MM.1S (cell line): ENCODE data around the gene CETN1.

ENCODE experiments used
- DNase-seq: peaks from one replicate; pipeline ENCODE4 v3.0.0-alpha.2; 2015
- H2AFZ ChIP-seq: fragments of 300-600 bp; sonication (generic); 2 replicates; pipeline ENCODE4 v1.6.0; 2016; ENCODE audit warnings: antibody characterized with exemption, low read length
- H3F3A ChIP-seq: fragments of 300-600 bp; sonication (generic); 2 replicates; pipeline ENCODE4 v1.6.1; 2016; ENCODE audit warnings: mild to moderate bottlenecking, antibody characterized with exemption, low read length, moderate library complexity, mixed read lengths; ENCODE audit not compliant: insufficient read depth
- H3K27ac ChIP-seq: fragments of 300-600 bp; sonication (generic); 2 replicates; pipeline ENCODE4 v1.5.1; 2016; ENCODE audit warnings: mild to moderate bottlenecking, low read length
- H3K27me3 ChIP-seq: fragments of 300-600 bp; sonication (generic); replicated peaks from 2 replicates; pipeline ENCODE4 v1.6.0; 2016; ENCODE audit warnings: low read length; ENCODE audit not compliant: insufficient read depth
- H3K36me3 ChIP-seq: fragments of 300-600 bp; sonication (generic); replicated peaks from 2 replicates; pipeline ENCODE4 v1.6.1; 2016; ENCODE audit warnings: mild to moderate bottlenecking, low read length, mixed read lengths; ENCODE audit not compliant: insufficient read depth
- H3K4me1 ChIP-seq: fragments of 300-600 bp; sonication (generic); 2 replicates; pipeline ENCODE4 v1.6.1; 2016; ENCODE audit warnings: low read length, mixed read lengths
- H3K4me2 ChIP-seq: fragments of 300-600 bp; sonication (generic); 2 replicates; pipeline ENCODE4 v1.6.0; 2016; ENCODE audit warnings: low read depth, low read length
- H3K4me3 ChIP-seq: fragments of 300-600 bp; sonication (generic); 2 replicates; pipeline ENCODE4 v1.5.1; 2016; ENCODE audit warnings: low read length, mixed read lengths
- H3K79me2 ChIP-seq: fragments of 300-600 bp; sonication (generic); 2 replicates; pipeline ENCODE4 v1.6.1; 2016; ENCODE audit warnings: mixed run types, low read length, mixed read lengths
- H3K9ac ChIP-seq: fragments of 300-600 bp; sonication (generic); 2 replicates; pipeline ENCODE4 v1.6.1; 2016; ENCODE audit warnings: low read length, mixed read lengths
- H3K9me2 ChIP-seq: fragments of 300-600 bp; sonication (generic); replicated peaks from 2 replicates; pipeline ENCODE4 v1.6.1; 2016; ENCODE audit warnings: mild to moderate bottlenecking, low read length, mixed read lengths; ENCODE audit not compliant: insufficient read depth
- H3K9me3 ChIP-seq: fragments of 300-600 bp; sonication (generic); replicated peaks from 2 replicates; pipeline ENCODE4 v1.6.1; 2016; ENCODE audit warnings: mild to moderate bottlenecking, low read length, mixed read lengths; ENCODE audit not compliant: insufficient read depth
- H4K20me1 ChIP-seq: fragments of 300-600 bp; sonication (generic); 2 replicates; pipeline ENCODE4 v1.6.1; 2016; ENCODE audit warnings: mild to moderate bottlenecking, low read length, moderate library complexity, mixed read lengths; ENCODE audit not compliant: insufficient read depth
- EZH2 ChIP-seq: fragments of 300-600 bp; sonication (generic); optimal IDR thresholded peaks from 2 replicates; pipeline ENCODE3; 2017; ENCODE audit warnings: low read depth, mild to moderate bottlenecking, antibody characterized with exemption, low read length, mixed read lengths
- EZH2phosphoT487 ChIP-seq: fragments of 300-600 bp; sonication (generic); IDR thresholded peaks from 2 replicates; pipeline ENCODE4 v1.6.1; 2018; ENCODE audit warnings: antibody characterized with exemption, low read length
- TF ChIP-seq, protein P1 (sequence below): fragments of 300-600 bp; sonication (generic); IDR thresholded peaks from 2 replicates; pipeline ENCODE4 v1.5.1; 2016; ENCODE audit warnings: antibody characterized with exemption, low read length, mixed read lengths

The CETN1 gene

GRCh38 chr18:607930-608329 lies 27.8 kb downstream of the CETN1 start:
- Histone ChIP-seq H3K27ac (no peak overlapping the region), H3K36me3 (no peaks in the 10 kb centered on the region), H2AFZ (no peak overlapping the region), H3K4me1 (no peaks in the 10 kb centered on the region), H3K79me2 (no peaks in the 10 kb centered on the region), H3K9ac (no peak overlapping the region), H3K27me3 (no peaks in the 10 kb centered on the region), H3K9me2 (no peaks in the 10 kb centered on the region), H3F3A (no peaks in the 10 kb centered on the region), H3K9me3 (no peaks in the 10 kb centered on the region), H4K20me1 (no peaks in the 10 kb centered on the region), H3K4me3 (no peak overlapping the region), H3K4me2 (no peak overlapping the region)
- no peak for DNase-seq
- TF ChIP-seq EZH2 (no peak), EZH2phosphoT487 (no peak)
- TF ChIP-seq, protein P1, sequence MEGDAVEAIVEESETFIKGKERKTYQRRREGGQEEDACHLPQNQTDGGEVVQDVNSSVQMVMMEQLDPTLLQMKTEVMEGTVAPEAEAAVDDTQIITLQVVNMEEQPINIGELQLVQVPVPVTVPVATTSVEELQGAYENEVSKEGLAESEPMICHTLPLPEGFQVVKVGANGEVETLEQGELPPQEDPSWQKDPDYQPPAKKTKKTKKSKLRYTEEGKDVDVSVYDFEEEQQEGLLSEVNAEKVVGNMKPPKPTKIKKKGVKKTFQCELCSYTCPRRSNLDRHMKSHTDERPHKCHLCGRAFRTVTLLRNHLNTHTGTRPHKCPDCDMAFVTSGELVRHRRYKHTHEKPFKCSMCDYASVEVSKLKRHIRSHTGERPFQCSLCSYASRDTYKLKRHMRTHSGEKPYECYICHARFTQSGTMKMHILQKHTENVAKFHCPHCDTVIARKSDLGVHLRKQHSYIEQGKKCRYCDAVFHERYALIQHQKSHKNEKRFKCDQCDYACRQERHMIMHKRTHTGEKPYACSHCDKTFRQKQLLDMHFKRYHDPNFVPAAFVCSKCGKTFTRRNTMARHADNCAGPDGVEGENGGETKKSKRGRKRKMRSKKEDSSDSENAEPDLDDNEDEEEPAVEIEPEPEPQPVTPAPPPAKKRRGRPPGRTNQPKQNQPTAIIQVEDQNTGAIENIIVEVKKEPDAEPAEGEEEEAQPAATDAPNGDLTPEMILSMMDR = no peak

DNA sequence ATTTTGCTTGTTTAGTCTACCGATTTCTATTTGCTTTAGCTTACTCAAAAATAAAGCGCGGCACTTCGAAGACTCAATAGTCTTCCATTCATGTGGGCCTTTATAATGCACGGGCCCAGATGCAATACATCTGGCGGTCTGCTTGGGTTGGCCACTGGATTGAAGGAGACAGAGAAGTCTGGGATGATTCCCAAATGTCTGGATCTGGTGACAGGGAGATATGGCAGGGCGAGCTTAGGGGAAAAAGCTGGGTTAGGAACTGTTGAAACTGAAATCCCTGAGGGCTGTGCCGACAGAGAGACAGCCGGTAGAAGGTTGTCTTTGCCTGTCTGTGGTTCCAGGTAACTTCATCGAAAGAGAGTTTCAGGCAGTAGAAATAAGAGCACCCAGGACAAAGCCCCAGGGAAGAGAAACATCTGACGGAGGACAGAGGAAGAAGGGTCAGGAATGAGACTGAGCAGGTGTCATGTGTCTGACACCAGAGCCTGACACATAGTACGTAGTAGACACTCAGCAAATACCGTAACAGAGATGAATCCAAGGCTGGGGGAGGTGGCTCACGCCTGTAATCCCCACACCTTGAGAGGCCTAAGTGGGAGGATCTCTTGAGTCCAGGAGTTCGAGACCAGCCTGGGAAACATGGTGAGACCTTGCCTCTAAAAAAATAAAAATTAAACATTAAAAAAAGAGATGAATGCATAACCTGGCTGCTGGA lies 30.2 kb downstream of the CETN1 start:
- H4K20me1 ChIP-seq = no peaks in the 10 kb centered on the region
- H3K4me1 ChIP-seq = no peaks in the 10 kb centered on the region
- no peaks in the 10 kb centered on the region for H3F3A ChIP-seq
- H3K4me2 ChIP-seq = no peak overlapping the region
- H3K27ac ChIP-seq = no peak overlapping the region
- H3K79me2 ChIP-seq = no peaks in the 10 kb centered on the region
- TF ChIP-seq EZH2phosphoT487 = no peak
- no peak for TF ChIP-seq EZH2
- TF ChIP-seq, protein P1 = no peak
- no peak for DNase-seq
- H3K9ac ChIP-seq = no peak overlapping the region
- H3K4me3 ChIP-seq = no peak overlapping the region
- H2AFZ ChIP-seq = no peak overlapping the region
- H3K36me3 ChIP-seq = no peaks in the 10 kb centered on the region
- H3K9me2 ChIP-seq = no peaks in the 10 kb centered on the region
- no peaks in the 10 kb centered on the region for H3K9me3 ChIP-seq
- no peaks in the 10 kb centered on the region for H3K27me3 ChIP-seq

DNA sequence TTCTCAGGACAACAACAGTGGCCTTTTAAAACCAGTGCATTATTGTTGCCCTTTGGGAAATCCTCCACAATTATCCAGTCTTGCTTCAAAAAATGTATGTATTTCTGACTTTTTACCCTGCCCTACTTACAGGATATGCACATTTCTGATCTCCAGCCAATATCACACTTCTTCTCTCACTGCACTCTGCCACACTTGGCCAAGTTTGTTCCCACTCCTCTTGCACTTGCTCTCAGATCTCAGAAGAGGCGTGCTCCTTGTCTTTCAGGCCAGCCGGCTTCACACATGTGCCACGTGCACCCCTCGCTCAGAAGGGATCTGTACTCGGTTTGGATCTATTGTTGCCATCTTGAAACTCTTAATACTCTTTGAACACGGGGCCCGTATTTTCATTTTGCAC lies 32.0 kb downstream of the CETN1 start:
- Histone ChIP-seq H3K9ac (no peak overlapping the region), H3K27me3 (no peaks in the 10 kb centered on the region), H3K36me3 (no peaks in the 10 kb centered on the region), H4K20me1 (no peaks in the 10 kb centered on the region), H2AFZ (no peak overlapping the region), H3K9me2 (no peaks in the 10 kb centered on the region), H3K27ac (no peak overlapping the region), H3K4me1 (no peaks in the 10 kb centered on the region), H3K79me2 (no peaks in the 10 kb centered on the region), H3F3A (no peaks in the 10 kb centered on the region), H3K4me2 (no peak overlapping the region), H3K4me3 (no peak overlapping the region), H3K9me3 (no peaks in the 10 kb centered on the region)
- TF ChIP-seq, protein P1 = no peak
- TF ChIP-seq EZH2phosphoT487 = no peak
- no peak for TF ChIP-seq EZH2
- DNase-seq = no peak
